CD1c-positive myeloid dendritic cell (primary cell): ENCODE data around the gene NSD1.
"Not testable (repeated sequence)": the region's sequence is repeated elsewhere in the genome, so short reads cannot be mapped to it uniquely, and the experiment has no call there.

Experiments
- DNase-seq: peaks from one replicate; pipeline ENCODE4 v3.0.0-alpha.2; 2016; ENCODE audit errors: extremely low spot score

Gene NSD1

GRCh38 chr5:177177847-177178437 lies 44.4 kb downstream of the NSD1 start:
- DNase-seq, result not testable (repeated sequence)

DNA sequence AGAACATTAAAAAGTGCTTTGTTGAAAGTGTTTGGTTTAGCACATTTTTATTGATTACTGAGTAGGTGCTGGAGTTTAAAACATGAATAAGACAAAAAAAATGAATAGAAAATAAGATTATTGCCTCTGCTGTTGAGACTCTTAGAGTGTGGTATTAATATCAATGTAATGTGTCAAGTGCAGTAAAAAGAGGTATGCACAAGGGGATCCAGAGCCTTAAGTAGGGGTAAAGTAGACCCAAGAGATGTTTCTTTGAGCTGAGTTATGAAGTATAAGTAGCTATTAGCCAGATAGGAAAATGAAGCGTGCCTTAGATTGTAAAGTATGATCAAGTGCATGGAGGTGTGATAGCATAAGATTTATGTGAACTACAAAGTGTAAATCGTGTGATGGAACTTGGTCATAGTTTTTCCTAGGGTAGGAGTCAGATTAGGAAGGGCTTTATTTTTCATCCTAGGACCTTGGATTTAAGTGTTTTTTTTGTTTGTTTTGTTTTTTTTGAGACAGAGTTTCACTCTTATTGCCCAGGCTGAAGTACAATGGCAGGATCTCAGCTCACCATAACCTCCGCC lies 45.2 kb downstream of the NSD1 start:
- DNase-seq, result no peak

GRCh38 chr5:177179431-177179830 lies 45.9 kb downstream of the NSD1 start:
- no peak for DNase-seq

- DNase-seq, result no peak
These were observed 49.6 kb downstream of the NSD1 start for GRCh38 chr5:177183142-177183541.

DNA sequence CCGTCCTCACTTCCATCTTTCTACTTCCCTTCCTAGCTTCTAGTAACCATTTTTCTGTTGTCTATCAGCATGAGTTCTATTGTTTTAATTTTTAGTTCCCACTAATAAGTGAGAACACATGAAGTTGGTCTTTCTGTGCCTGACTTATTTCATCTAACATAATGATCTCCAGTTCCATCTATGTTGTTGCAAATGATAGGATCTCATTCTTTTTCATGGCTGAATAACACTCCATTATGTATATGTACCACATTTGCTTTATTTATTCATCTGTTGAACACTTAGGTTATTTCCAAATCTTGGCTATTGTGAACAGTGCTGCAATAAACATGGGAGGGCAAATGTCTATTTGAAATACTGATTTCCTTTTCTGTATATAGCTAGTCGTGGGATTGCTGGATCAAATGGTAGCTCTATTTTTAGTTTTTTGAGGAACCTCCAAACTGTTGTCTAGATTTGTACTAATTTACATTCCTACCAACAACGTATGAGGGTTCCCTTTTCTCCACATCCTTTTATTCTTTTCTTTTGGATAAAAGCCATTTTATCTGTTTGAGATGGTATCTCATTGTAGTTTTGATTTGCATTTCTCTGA lies 50.3 kb downstream of the NSD1 start:
- DNase-seq, result peak; percentile 29

GRCh38 chr5:177185993-177186392 lies 52.4 kb downstream of the NSD1 start:
- no peak for DNase-seq

DNA sequence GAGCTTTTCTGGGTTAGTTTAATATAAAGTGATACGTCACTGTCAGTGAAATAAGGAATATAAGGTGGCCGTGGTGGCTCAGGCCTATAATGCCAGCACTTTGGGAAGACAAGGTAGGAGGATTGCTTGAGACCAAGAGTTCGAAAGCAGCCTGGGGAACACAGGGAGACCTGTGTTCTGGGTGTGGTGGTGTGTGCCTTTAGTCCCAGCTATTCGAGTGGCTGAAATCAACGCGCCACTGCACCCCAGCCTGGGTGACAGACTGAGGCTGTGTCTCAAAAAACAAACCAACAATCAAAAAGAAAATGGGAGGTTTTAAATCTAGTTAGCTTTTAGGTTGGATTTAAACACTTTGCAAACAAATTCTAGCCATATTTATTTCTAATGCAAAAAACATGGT lies 53.1 kb downstream of the NSD1 start:
- DNase-seq, result no peak

DNA sequence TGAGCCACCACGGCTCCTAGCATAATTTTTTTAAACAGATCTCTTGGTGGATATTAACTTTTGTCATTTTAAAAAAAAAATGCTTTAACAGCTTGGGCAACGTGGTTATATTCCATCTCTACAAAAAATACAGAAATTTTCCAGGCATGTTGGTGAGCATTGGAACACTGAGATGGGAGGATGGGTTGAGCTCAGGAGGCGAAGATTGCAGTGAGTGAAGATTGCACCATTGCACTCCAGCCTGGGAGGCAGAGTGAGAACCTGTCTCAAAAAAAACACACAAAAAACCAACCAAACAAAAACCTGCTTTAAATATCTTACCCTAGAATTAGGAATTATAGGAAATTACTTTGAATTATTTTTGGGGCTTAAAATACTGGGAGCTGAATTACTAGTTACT lies 55.2 kb downstream of the NSD1 start:
- no peak for DNase-seq

DNA sequence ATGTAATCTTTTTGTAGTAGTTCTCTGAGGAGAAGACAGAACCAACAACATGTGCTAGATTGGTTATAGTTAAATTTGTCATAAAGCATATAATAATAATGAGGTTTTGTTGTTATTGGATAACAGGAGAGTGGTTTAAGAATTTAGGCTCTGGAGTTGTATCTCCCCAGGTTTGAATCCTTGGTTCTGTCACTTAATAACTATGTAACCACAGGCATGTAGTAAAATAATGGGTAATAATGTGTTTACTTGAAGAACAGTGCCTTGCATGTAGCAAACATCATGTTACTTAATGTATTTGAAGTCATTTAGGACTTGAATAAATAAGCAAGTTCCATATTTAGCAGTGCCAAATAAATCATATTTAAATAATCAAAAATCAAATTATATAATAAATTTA lies 55.8 kb downstream of the NSD1 start:
- DNase-seq, result no peak

DNA sequence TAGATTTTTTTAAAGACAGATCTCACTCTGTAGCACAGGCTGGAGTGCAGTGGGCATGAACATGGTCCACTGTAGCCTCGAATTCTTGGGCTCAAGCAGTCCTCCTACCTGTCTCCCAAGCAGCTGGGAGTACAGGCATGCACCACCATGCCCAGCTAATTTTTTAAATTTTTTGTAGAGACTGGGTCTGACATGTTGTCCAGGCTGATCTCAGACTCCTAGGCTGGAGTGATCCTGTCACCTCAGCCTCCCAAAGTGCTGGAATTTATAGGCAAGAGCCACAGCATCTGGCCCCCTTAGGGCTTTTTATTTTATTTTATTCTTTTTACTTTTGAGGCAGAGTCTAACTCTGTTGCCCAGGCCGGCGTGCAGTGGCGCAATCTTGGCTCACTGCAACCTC lies 56.4 kb downstream of the NSD1 start:
- no peak for DNase-seq

DNA sequence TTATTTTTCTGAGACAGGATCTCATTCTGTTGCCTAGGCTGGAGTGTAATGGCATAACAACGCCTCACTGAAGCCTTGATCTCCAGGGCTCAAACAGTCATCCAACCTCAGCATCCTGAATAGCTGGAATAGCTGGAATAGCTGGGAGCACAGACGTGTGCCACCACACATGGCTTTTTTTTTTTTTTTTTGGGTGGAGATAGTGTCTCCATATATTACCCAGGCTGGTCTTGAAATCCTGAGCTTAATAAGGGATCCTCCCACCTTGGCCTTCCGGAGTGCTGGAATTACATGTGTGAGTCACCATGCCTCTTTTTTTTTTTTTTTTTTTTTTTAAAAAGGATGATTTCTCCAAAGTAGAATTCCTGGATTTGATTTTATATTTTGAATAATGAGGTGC lies 60.7 kb downstream of the NSD1 start:
- DNase-seq, result no peak

DNA sequence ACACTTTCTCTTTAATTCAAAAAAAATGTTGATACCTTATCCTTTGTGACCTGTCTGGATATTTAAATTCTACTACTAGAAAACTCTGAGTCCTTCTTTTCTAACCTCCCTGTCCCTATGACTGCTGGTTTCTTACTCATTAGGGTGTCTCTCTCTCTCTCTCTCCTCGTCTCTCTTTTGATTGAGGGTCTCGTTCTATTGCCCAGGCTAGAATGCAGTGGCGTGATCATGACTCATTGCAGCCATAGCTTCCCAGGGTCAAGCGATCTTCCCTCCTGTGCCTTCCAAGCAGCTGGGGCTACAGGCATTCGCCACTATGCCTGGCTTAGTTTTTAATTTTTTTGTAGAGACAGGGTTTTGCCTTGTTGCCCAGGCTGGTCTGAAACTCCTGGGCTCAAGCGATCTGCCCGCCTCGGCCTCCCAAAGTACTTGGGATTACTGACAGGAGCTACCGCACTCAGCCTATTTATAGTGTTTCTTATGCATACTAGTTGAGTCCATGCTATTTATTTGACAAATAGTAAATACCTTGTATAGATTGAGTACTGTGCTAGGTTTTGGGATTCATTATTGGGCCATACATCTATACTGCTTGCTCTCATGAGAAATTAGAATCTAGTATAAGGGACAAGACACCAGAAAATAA lies 61.9 kb downstream of the NSD1 start:
- DNase-seq, result no peak

DNA sequence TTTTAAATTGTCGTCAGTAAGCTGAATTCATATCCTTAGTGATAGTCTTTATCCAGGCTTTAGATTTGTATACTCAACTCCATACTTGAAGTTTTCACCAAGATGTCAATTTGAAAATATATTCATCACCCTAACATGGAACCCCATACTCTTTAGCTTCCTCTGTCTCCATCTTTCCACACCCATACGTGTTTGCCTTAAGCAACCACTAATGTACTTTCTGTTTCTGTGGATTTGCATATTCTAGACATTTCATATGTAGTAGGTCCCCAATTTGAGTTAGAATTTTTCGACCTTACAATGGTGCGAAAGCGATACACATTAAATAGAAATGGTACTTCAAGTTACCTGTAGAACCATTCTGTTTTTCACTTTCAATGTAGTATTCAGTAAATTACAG lies 65.2 kb downstream of the NSD1 start:
- DNase-seq, result no peak

- DNase-seq, result no peak
These were observed 70.7 kb downstream of the NSD1 start for GRCh38 chr5:177204281-177204680.

DNA sequence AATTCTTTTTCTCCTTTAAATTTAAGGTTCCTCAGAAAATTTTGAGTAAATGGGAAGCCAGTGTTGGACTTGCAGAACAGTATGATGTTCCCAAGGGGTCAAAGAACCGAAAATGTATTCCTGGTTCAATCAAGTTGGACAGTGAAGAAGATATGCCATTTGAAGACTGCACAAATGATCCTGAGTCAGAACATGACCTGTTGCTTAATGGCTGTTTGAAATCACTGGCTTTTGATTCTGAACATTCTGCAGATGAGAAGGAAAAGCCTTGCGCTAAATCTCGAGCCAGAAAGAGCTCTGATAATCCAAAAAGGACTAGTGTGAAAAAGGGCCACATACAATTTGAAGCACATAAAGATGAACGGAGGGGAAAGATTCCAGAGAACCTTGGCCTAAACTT lies 76.0 kb downstream of the NSD1 start:
- no peak for DNase-seq

DNA sequence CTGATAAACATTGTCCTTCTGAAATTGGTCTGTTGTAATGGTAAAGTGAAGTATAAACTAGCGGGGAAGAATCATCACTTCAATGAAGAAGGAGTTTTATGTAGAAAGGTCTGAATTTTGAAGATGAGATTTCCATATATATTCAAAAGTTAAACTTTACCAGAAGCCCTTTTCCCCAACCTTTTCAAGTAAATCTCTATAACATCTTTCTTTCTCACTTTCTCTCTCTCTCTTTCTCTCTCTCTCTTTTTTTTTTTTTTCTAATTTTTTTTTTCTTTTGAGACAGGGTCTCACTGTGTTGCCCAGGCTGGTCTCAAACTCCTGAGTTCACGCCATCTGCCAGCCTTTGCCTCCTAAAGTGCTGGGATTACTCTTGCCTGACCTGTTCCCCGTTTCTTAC lies 78.7 kb downstream of the NSD1 start:
- no peak for DNase-seq

DNA sequence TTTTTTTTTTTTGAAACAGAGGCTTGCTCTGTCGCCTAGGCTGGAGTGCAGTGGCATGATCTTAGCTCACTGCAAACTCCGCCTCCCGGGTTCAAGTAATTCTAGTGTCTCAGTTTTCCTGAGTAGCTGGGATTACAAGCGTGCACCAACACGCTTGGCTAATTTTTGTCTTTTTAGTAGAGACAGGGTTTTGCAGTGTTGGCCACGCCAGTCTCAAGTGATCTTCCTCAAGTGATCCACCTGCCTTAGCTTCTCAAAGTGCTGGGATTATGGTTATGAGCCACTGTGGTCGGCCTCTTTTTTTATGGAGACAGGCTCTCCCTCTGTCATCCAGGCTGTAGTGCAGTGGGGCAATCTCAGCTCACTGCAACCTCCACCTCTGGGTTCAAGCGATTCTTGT lies 87.0 kb downstream of the NSD1 start:
- no peak for DNase-seq

DNA sequence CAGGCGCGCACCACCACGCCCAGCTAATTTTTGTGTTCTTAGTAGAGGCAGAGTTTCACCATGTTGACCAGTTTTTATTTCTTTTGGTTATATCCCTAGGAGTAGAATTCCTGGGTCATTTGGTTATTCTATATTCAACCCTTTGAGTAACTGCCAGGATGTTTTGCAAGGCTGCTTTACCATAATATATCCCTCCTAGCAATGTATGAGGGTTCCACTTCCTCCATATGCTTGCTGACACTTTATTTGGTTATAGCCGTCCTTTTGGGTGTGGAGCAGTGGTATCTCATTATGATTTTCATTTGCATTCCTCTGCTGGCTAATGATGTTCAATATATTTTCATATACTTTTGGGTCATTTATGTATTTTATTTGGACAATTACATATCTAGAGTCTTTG lies 88.7 kb downstream of the NSD1 start:
- no peak for DNase-seq

DNA sequence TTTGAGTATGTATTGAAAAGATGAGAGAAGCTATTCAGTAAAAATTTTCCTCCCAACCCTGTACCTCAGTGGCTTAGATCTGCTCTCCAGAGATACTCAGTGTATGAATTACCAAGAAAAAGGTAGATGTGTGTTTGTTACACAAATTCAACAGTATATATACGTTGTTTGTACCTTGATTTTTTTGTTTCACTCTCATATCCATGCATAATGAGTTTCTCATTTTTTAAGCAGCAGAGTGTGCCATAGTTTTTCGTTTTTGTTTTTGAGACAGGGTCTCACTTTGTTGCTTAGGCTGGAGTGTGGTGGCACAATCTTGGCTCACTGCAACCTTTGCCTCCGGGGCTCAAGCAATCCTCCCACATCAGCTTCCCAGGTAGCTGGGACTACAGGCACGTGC lies 92.2 kb downstream of the NSD1 start:
- no peak for DNase-seq

DNA sequence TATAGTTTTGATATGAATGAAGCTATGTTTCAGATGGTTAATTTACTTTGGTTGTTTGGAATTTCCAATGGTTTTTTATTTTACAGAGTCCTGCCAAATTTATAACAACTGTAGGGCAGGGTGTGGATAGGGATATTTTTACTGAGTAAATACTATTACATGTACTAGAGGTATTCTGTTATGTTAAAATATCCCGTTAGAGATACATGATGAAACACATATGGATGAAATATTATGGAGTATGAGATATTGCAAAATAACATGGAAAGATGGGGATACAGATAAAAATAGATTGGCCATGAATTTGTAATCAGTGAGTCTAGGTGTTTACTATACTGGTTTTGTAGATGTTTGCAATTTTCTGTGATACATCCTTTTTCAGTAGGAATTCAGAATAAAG lies 93.3 kb downstream of the NSD1 start:
- no peak for DNase-seq

- no peak for DNase-seq
These were observed 95.2 kb downstream of the NSD1 start for GRCh38 chr5:177228751-177229150.

DNA sequence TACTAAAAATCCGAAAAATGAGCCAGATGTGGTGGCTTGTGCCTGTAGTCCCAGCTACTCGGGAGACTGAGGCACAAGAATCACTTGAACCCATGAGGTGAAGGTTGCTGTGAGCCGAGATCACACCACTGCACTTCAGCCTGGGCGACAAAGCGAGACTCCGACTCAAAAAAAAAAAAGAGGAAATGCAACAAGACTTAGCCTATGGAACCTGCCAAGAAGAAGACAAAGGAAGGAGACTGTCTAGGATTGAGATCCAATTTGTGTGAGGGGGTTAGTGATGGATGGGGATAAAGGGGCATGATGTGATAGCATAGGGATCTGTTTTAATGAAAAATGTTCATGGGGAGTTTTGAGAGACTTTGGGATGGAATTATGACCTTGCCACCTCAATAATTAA lies 97.1 kb downstream of the NSD1 start:
- DNase-seq, result no peak

DNA sequence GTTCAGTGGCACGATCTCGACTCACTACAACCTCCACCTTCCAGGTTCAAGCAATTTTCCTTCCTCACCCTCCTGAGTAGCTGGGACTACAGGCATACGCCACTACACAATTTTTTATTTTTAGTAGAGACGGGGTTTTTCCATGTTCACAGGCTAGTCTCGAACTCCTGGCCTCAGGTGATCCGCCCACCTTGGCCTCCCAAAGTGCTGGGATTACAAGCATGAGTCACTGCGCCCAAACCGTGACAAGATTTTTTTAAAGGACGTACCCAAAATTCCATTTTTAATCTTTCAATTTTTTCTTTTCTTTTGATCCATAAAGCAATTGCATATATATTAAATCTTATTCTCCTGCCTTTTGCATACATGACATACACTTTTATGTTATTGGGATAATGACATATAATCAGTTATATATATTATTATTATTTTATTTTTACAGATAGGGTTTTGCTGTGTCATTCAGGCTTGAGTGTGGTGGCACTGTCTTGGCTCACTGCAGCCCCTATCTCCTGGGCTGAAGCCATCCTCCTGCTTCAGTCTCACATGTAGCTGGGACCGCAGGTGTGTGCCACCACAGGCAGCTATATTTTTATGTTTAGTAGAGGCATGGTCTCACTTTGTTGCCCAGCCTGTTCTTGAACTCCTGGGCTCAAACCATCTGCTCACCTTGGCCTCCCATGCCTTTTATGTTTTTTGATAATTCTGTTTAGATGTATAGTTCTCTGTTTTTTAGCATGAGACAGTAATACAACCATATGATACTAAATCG lies 98.1 kb downstream of the NSD1 start:
- no peak for DNase-seq
